HepG2 (cell line): ENCODE measurements around the gene CD3D. TPM values are rescaled to one million over a fixed set of nuclear protein-coding genes. Genes with fewer than 3 reads are reported as not detected.

Experiments used
- AKAP8 ChIP-seq: sonication (generic); formaldehyde crosslinking; IDR thresholded peaks from 2 replicates; pipeline ENCODE4 v1.5.1; 2020; ENCODE audit warnings: mild to moderate bottlenecking, missing genetic modification reagents
- ARID4A ChIP-seq: sonication (generic); formaldehyde crosslinking; IDR thresholded peaks from 2 replicates; pipeline ENCODE4 v1.5.0; 2020; ENCODE audit warnings: mild to moderate bottlenecking, missing genetic modification reagents, borderline replicate concordance
- ATF7 ChIP-seq, 2 experiments: fragments of 450-650 bp in 1 of 2; sonication (generic) in 1 of 2; formaldehyde crosslinking in 1 of 2; IDR thresholded peaks; 2 replicates each; pipeline versions ENCODE4 v1.4.0 to v1.6.1; 2016 to 2020; ENCODE audit warnings: antibody characterized with exemption in 1 of 2, mild to moderate bottlenecking in 1 of 2, missing genetic modification reagents in 1 of 2
- CCDC6 ChIP-seq: sonication (generic); formaldehyde crosslinking; IDR thresholded peaks from 2 replicates; pipeline ENCODE4 v1.8.1; 2022; ENCODE audit warnings: mild to moderate bottlenecking, missing genetic modification reagents, moderate library complexity
- CEBPG ChIP-seq: IDR thresholded peaks from 2 replicates; pipeline ENCODE4 v1.6.1; 2016
- ETV6 ChIP-seq: sonication (generic); formaldehyde crosslinking; conservative IDR thresholded peaks from 2 replicates; pipeline ENCODE4 v1.4.0; 2020; ENCODE audit warnings: missing genetic modification reagents
- HOXA3 ChIP-seq: sonication (generic); formaldehyde crosslinking; IDR thresholded peaks from 2 replicates; pipeline ENCODE4 v1.5.0; 2020; ENCODE audit warnings: missing genetic modification reagents
- KLF16 ChIP-seq, 2 experiments: sonication (generic) in 1 of 2; formaldehyde crosslinking in 1 of 2; IDR thresholded peaks; 2 replicates each; pipeline versions ENCODE4 v1.6.1 to v1.8.0; 2016 to 2023; ENCODE audit warnings: missing genetic modification reagents in 2 of 2, missing compliant biosample characterization in 1 of 2
- MED13 ChIP-seq: sonication (generic); formaldehyde crosslinking; IDR thresholded peaks from 2 replicates; pipeline ENCODE4 v1.5.0; 2020; ENCODE audit warnings: missing genetic modification reagents
- MIXL1 ChIP-seq: IDR thresholded peaks from 2 replicates; pipeline ENCODE4 v1.6.1; 2016
- PHB2 ChIP-seq: fragments of 450-650 bp; IDR thresholded peaks from 2 replicates; pipeline ENCODE4 v1.6.1; 2018; ENCODE audit not compliant: partially characterized antibody
- PHF20 ChIP-seq: sonication (generic); formaldehyde crosslinking; IDR thresholded peaks from 2 replicates; pipeline ENCODE4 v1.5.0; 2020; ENCODE audit warnings: mild to moderate bottlenecking, missing genetic modification reagents
- PHF8 ChIP-seq: sonication (generic); formaldehyde crosslinking; IDR thresholded peaks from 2 replicates; pipeline ENCODE4 v1.5.0; 2020; ENCODE audit warnings: missing genetic modification reagents
- RXRA ChIP-seq: sonication (generic); formaldehyde crosslinking; IDR thresholded peaks from 2 replicates; pipeline ENCODE4 v1.5.1; 2020; ENCODE audit warnings: missing genetic modification reagents
- SIN3A ChIP-seq: IDR thresholded peaks from 2 replicates; pipeline ENCODE4 v1.6.1; 2011; ENCODE audit warnings: low read depth, mild to moderate bottlenecking, control low read depth, low read length, borderline replicate concordance
- SP1 ChIP-seq, 2 experiments: fragments of 450-650 bp in 1 of 2; sonication (generic) in 1 of 2; formaldehyde crosslinking in 1 of 2; IDR thresholded peaks; 2 replicates each; pipeline versions ENCODE4 v1.4.0 to v1.6.1; 2016 to 2020; ENCODE audit warnings: missing genetic modification reagents in 1 of 2
- YEATS2 ChIP-seq: sonication (generic); formaldehyde crosslinking; IDR thresholded peaks from 2 replicates; pipeline ENCODE4 v1.4.0; 2020; ENCODE audit warnings: missing genetic modification reagents, borderline replicate concordance
- YY1 ChIP-seq: IDR thresholded peaks from 2 replicates; pipeline ENCODE4 v1.6.1; 2011; ENCODE audit warnings: low read length, low read depth, moderate library complexity, mild to moderate bottlenecking; ENCODE audit not compliant: insufficient read depth, insufficient replicate concordance
- ZNF143 ChIP-seq: sonication (generic); formaldehyde crosslinking; IDR thresholded peaks from 2 replicates; pipeline ENCODE4 v1.4.0; 2020; ENCODE audit warnings: missing genetic modification reagents
- ZNF180 ChIP-seq: sonication (generic); formaldehyde crosslinking; IDR thresholded peaks from 2 replicates; pipeline ENCODE4 v1.4.0; 2020; ENCODE audit warnings: low read depth, missing genetic modification reagents, borderline replicate concordance
- ZNF205 ChIP-seq: IDR thresholded peaks from 2 replicates; pipeline ENCODE4 v1.6.1; 2018; ENCODE audit warnings: missing biosample characterization, missing genetic modification reagents
- polyA plus RNA-seq, 8 experiments: library from polyadenylated mRNA; depleted of rRNA in 3 of 8; stranded (reverse) in 7 of 8; unstranded in 1 of 8; fragments of >200 nt; fragmentation: Illumina TruSeq in 4 of 8; extraction: Trizol in 4 of 8; gene quantifications; 2 replicates each; pipeline versions ENCODE4 v1.2.1 to v1.2.3, GENCODE V29; 2011 to 2016; ENCODE audit warnings: low read depth in 4 of 8, missing spikeins in 1 of 8, mixed read lengths in 1 of 8; ENCODE audit not compliant: insufficient read depth in 1 of 8
- total RNA-seq, 5 experiments: library from RNA; depleted of rRNA; stranded (reverse); fragments of >200 nt; fragmentation: Illumina TruSeq; extraction: Trizol; gene quantifications; 2 replicates each; pipeline ENCODE4 v1.2.3, GENCODE V29; 2016; ENCODE audit warnings: low read depth in 1 of 5
- TF ChIP-seq, protein P1 (sequence below): sonication (generic); formaldehyde crosslinking; IDR thresholded peaks from 2 replicates; pipeline ENCODE4 v1.5.1; 2020; ENCODE audit warnings: mild to moderate bottlenecking, missing genetic modification reagents

CD3D gene
- total and polyA plus RNA-seq, 2 of the 13 experiments (the other 11 are each of a cell fraction or from before 2014, with no cell fraction given) = 0.66 to 6.6 TPM

- TF ChIP-seq PHF8 (peak; percentile 87), YY1 (peak; percentile 17), PHB2 (no peak), ZNF205 (CRISPR knock-in tag) (0 out of 2 replicates have a peak, but pooled peaks have one; percentile 32), MIXL1 (CRISPR knock-in tag) (peak; percentile 57; the same call in 1 of the 2 replicates), YEATS2 (peak; percentile 96), HOXA3 (CRISPR knock-in tag) (peak; percentile 97), PHF20 (peak; percentile 100), RXRA (peak; percentile 72), AKAP8 (CRISPR knock-in tag) (0 out of 2 replicates have a peak, but pooled peaks have one; percentile 44), MED13 (CRISPR knock-in tag) (no peak), ETV6 (CRISPR knock-in tag) (peak; percentile 20; the same call in 1 of the 2 replicates), KLF16 (CRISPR knock-in tag; IDR thresholded peaks at IDR 0.05) (peak in 1 of 2 experiments; percentile 81; a peak in 2 of 4 replicates), ARID4A (CRISPR knock-in tag) (peak; percentile 94; the same call in 1 of the 2 replicates), CEBPG (CRISPR knock-in tag) (peak; percentile 83), CCDC6 (CRISPR knock-in tag) (no peak), ATF7 (IDR thresholded peaks at IDR 0.05) (peak; percentile 98), ATF7 (CRISPR knock-in tag; IDR thresholded peaks at IDR 0.05) (no peak; the same call in 1 of the 2 replicates), ZNF143 (CRISPR knock-in tag) (peak; percentile 59), SP1 (IDR thresholded peaks at IDR 0.05) (no peak), SP1 (CRISPR knock-in tag; IDR thresholded peaks at IDR 0.05) (0 out of 2 replicates have a peak, but pooled peaks have one; percentile 43), ZNF180 (peak; percentile 43; the same call in 1 of the 2 replicates), SIN3A (peak; percentile 95)
- TF ChIP-seq, protein P1, sequence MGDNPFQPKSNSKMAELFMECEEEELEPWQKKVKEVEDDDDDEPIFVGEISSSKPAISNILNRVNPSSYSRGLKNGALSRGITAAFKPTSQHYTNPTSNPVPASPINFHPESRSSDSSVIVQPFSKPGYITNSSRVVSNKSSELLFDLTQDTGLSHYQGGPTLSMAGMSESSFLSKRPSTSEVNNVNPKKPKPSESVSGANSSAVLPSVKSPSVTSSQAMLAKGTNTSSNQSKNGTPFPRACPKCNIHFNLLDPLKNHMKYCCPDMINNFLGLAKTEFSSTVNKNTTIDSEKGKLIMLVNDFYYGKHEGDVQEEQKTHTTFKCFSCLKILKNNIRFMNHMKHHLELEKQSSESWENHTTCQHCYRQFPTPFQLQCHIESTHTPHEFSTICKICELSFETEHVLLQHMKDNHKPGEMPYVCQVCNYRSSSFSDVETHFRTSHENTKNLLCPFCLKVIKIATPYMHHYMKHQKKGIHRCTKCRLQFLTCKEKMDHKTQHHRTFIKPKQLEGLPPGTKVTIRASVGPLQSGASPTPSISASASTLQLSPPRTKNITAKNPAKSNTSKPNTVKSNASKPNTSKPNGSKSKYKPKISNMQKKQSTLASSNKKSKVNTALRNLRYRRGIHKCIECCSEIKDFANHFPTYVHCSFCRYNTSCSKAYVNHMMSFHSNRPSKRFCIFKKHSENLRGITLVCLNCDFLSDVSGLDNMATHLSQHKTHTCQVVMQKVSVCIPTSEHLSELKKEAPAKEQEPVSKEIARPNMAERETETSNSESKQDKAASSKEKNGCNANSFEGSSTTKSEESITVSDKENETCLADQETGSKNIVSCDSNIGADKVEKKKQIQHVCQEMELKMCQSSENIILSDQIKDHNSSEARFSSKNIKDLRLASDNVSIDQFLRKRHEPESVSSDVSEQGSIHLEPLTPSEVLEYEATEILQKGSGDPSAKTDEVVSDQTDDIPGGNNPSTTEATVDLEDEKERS (CRISPR knock-in tag) = peak; percentile 83
These were observed 16.9 kb upstream of the CD3D start, which contains the start of gene UBE4A (continued) for GRCh38 chr11:118359295-118359958.
